Panc1 (cell line): Measurements from ENCODE around the gene ZSWIM8. TPM values are rescaled to one million over a fixed set of nuclear protein-coding genes. Genes with fewer than 3 reads are reported as not detected.

Source experiments
- ATAC-seq: fragments of 200-7000 bp; cut with Tn5 transposase; 2 replicates; pipeline ENCODE4 v1.9.1; 2020; ENCODE audit warnings: mild to moderate bottlenecking, moderate library complexity
- BruUV-seq: library from RNA; stranded (reverse); fragments of 400-500 nt; replicated peaks from 2 replicates; lab custom pipeline; 2021; lab: Mats Ljungman, UMichigan
- CTCF ChIA-PET: fragments of 300-600 bp; sonication (Branson Sonifier 250); formaldehyde crosslinking; loops from one replicate; lab custom pipeline; 2022; ENCODE audit warnings: antibody characterized with exemption; lab: Charles Lee
- POLR2A ChIA-PET: fragments of 300-600 bp; sonication (Branson Sonifier 250); formaldehyde crosslinking; loops from one replicate; lab custom pipeline; 2022; ENCODE audit warnings: antibody characterized with exemption; lab: Charles Lee
- DNase-seq: peaks from one replicate; pipeline ENCODE4 v3.0.0-alpha.2; 2010; ENCODE audit warnings: low read depth, low spot score
- H3K27ac ChIP-seq: 2 replicates; pipeline ENCODE4 v1.5.1; 2011; ENCODE audit warnings: mild to moderate bottlenecking, low read length, inconsistent platforms
- H3K27me3 ChIP-seq: fragments of 200-500 bp; sonication (Bioruptor generic); 2 replicates; pipeline ENCODE4 v1.6.0; 2014; ENCODE audit warnings: low read length, inconsistent platforms; ENCODE audit not compliant: control insufficient read depth, insufficient read depth
- H3K36me3 ChIP-seq: fragments of 200-500 bp; sonication (Bioruptor generic); 2 replicates; pipeline ENCODE4 v1.5.1; 2014; ENCODE audit warnings: inconsistent platforms, mild to moderate bottlenecking, low read length, moderate library complexity; ENCODE audit not compliant: control insufficient read depth, insufficient read depth
- H3K4me1 ChIP-seq: 2 replicates; pipeline ENCODE4 v1.5.1; 2011; ENCODE audit warnings: inconsistent platforms, mild to moderate bottlenecking, low read length, moderate library complexity; ENCODE audit not compliant: control insufficient read depth, insufficient read depth
- H3K4me3 ChIP-seq, 2 experiments: 2 replicates each; pipeline ENCODE4 v1.5.1; 2011 to 2012; ENCODE audit warnings: low read depth in 2 of 2, low read length in 2 of 2, mild to moderate bottlenecking in 2 of 2, inconsistent platforms in 1 of 2, moderate library complexity in 1 of 2
- H3K9me3 ChIP-seq: fragments of 200-500 bp; sonication (Bioruptor generic); 2 replicates; pipeline ENCODE4 v1.5.1; 2014; ENCODE audit warnings: low read depth, mild to moderate bottlenecking, inconsistent platforms, low read length, moderate library complexity; ENCODE audit not compliant: control insufficient read depth, insufficient read depth
- POLR2AphosphoS5 ChIP-seq: IDR thresholded peaks from 2 replicates; pipeline ENCODE4 v1.6.1; 2012; ENCODE audit warnings: mild to moderate bottlenecking, low read depth, low read length, moderate library complexity
- SIN3A ChIP-seq: IDR thresholded peaks from 2 replicates; pipeline ENCODE4 v1.6.1; 2012; ENCODE audit warnings: low read depth, mild to moderate bottlenecking, low read length, moderate library complexity, borderline replicate concordance; ENCODE audit not compliant: insufficient read depth
- TCF7L2 ChIP-seq: IDR thresholded peaks from 2 replicates; pipeline ENCODE4 v1.6.1; 2011; ENCODE audit warnings: mild to moderate bottlenecking, low read depth, low read length, inconsistent platforms
- in situ Hi-C: cut with HindIII; loops from 2 replicates; pipeline ENCODE4 v1.10.0; 2016; ENCODE audit warnings: low sequenced_read_pairs, low pct_unique_long_range_greater_than_20kb
- intact Hi-C: fragments of 100-400 bp; cut with micrococcal nuclease; formaldehyde crosslinking; loops from one replicate; pipeline ENCODE4 v1.10.0; 2022; ENCODE audit not compliant: unreplicated experiment
- total RNA-seq: library from RNA; stranded (reverse); gene quantifications from one replicate; pipeline ENCODE4 v1.2.1, GENCODE V29; 2021; ENCODE audit not compliant: unreplicated experiment
- TF ChIP-seq, protein P1 (sequence below): fragments of 450-650 bp; IDR thresholded peaks from 2 replicates; pipeline ENCODE4 v1.5.1; 2017; ENCODE audit warnings: mild to moderate bottlenecking
- TF ChIP-seq, protein P2 (sequence below), 2 experiments: IDR thresholded peaks; 2 replicates each; pipeline ENCODE4 v1.6.1; 2011 to 2012; ENCODE audit warnings: low read depth in 2 of 2, control low read depth in 1 of 2, low read length in 1 of 2, mild to moderate bottlenecking in 1 of 2, moderate library complexity in 1 of 2; ENCODE audit not compliant: insufficient read depth in 1 of 2

ZSWIM8 gene
- total RNA-seq, 1 experiment from 2014 or later = 109 TPM

DNA sequence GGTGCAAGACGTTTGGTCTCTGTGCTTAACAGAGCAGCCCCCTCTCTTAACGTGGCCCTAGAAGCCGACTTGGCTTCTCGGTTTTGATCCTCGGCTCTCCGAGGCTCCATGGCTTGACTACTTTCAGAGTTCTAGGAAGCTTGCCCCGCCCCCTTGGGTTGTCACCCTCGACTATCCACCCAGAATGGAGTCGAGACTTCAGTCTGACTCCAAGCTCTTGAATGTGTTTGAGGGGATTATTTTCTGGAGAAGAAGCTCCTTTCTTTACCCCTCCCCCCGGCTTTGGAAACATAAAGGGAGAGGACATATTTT is 40.8 kb upstream of the ZSWIM8 start:
- CTCF ChIA-PET = interaction anchor here (0.7 kb wide), 1 partner anchor 25 kb away, joined by 3 read pairs; no protein-coding TSS in a partner anchor
- TF ChIP-seq, protein P1, sequence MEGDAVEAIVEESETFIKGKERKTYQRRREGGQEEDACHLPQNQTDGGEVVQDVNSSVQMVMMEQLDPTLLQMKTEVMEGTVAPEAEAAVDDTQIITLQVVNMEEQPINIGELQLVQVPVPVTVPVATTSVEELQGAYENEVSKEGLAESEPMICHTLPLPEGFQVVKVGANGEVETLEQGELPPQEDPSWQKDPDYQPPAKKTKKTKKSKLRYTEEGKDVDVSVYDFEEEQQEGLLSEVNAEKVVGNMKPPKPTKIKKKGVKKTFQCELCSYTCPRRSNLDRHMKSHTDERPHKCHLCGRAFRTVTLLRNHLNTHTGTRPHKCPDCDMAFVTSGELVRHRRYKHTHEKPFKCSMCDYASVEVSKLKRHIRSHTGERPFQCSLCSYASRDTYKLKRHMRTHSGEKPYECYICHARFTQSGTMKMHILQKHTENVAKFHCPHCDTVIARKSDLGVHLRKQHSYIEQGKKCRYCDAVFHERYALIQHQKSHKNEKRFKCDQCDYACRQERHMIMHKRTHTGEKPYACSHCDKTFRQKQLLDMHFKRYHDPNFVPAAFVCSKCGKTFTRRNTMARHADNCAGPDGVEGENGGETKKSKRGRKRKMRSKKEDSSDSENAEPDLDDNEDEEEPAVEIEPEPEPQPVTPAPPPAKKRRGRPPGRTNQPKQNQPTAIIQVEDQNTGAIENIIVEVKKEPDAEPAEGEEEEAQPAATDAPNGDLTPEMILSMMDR = no peak
- TF ChIP-seq TCF7L2 = no peak
- TF ChIP-seq, protein P2, sequence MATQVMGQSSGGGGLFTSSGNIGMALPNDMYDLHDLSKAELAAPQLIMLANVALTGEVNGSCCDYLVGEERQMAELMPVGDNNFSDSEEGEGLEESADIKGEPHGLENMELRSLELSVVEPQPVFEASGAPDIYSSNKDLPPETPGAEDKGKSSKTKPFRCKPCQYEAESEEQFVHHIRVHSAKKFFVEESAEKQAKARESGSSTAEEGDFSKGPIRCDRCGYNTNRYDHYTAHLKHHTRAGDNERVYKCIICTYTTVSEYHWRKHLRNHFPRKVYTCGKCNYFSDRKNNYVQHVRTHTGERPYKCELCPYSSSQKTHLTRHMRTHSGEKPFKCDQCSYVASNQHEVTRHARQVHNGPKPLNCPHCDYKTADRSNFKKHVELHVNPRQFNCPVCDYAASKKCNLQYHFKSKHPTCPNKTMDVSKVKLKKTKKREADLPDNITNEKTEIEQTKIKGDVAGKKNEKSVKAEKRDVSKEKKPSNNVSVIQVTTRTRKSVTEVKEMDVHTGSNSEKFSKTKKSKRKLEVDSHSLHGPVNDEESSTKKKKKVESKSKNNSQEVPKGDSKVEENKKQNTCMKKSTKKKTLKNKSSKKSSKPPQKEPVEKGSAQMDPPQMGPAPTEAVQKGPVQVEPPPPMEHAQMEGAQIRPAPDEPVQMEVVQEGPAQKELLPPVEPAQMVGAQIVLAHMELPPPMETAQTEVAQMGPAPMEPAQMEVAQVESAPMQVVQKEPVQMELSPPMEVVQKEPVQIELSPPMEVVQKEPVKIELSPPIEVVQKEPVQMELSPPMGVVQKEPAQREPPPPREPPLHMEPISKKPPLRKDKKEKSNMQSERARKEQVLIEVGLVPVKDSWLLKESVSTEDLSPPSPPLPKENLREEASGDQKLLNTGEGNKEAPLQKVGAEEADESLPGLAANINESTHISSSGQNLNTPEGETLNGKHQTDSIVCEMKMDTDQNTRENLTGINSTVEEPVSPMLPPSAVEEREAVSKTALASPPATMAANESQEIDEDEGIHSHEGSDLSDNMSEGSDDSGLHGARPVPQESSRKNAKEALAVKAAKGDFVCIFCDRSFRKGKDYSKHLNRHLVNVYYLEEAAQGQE (IDR thresholded peaks at IDR 0.05; ENCODE audit: insufficient read depth in 1 of 2, low read depth in 2 of 2, low read length in 1 of 2) = no peak
- no peak for TF ChIP-seq POLR2AphosphoS5
- TF ChIP-seq SIN3A = peak; percentile 33
- Histone ChIP-seq H3K9me3 (no peaks in the 10 kb centered on the region), H3K27ac (peak overlapping the region; percentile 100), H3K27me3 (no peaks in the 10 kb centered on the region), H3K4me3 (peak overlapping the region; percentile 91 to 97), H3K36me3 (peaks cover 8% of the 10 kb centered on the region), H3K4me1 (peaks cover 23% of the 10 kb centered on the region)
- in situ Hi-C loops (no loop called here), intact Hi-C loops (no loop called here)
- DNase-seq (no peak), ATAC-seq (peak; percentile 69)
- TSS peak; percentile 89 for BruUV-seq
- POLR2A ChIA-PET = interaction anchor here (0.7 to 0.8 kb wide), 2 partner anchors 10 to 42 kb away, joined by 3 read pairs; no protein-coding TSS in a partner anchor

DNA sequence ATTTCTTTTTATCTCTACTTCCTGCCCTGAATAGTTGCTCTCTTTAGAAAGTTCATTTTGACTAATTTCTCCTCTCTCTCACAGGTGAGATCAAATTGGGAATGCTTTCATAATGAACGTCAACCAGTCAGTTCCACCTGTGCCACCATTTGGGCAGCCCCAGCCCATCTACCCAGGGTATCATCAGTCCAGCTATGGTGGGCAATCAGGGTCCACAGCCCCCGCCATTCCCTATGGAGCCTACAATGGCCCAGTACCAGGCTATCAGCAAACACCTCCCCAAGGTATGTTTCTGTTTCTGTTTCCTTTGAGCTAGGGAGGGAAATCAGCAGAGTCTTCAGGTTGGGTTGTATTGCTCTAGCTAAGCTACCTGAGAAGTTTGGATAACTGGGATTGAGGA is 38.7 kb upstream of the ZSWIM8 start:
- ChIA-PET POLR2A (no interaction called here), CTCF (no interaction called here)
- TSS peak; percentile 33 for BruUV-seq
- no peak for TF ChIP-seq TCF7L2
- TF ChIP-seq, protein P2 (IDR thresholded peaks at IDR 0.05; ENCODE audit: insufficient read depth in 1 of 2, low read depth in 2 of 2, low read length in 1 of 2) = no peak
- TF ChIP-seq, protein P1 = no peak
- no peak for TF ChIP-seq SIN3A
- no peak for TF ChIP-seq POLR2AphosphoS5
- Histone ChIP-seq H3K9me3 (no peaks in the 10 kb centered on the region), H3K27me3 (no peaks in the 10 kb centered on the region), H3K36me3 (peaks cover 25% of the 10 kb centered on the region), H3K4me3 (no peak overlapping the region), H3K4me1 (peaks cover 23% of the 10 kb centered on the region), H3K27ac (no peak overlapping the region)
- no peak for ATAC-seq
- in situ Hi-C loops (no loop called here), intact Hi-C loops (no loop called here)
- no peak for DNase-seq
